Urinary bladder (tissue), 4 donors: ENCODE results near the gene CRTC3. TPM values are rescaled to one million over a fixed set of nuclear protein-coding genes. Genes with fewer than 3 reads are reported as not detected.

Source experiments
- DNase-seq: peaks from one replicate; pipeline ENCODE4 v3.0.0-alpha.2; 2015; ENCODE audit errors: extremely low spot score
- H3K27ac ChIP-seq: one replicate; pipeline ENCODE4 v1.5.1; 2013; ENCODE audit warnings: low read depth, mild to moderate bottlenecking, moderate library complexity
- H3K36me3 ChIP-seq: one replicate; pipeline ENCODE4 v1.6.1; 2013; ENCODE audit warnings: mild to moderate bottlenecking, moderate library complexity; ENCODE audit not compliant: insufficient read depth
- H3K4me1 ChIP-seq: one replicate; pipeline ENCODE4 v1.6.1; 2013; ENCODE audit warnings: mild to moderate bottlenecking, moderate library complexity; ENCODE audit not compliant: insufficient read depth
- H3K4me3 ChIP-seq: one replicate; pipeline ENCODE4 v1.5.1; 2013; ENCODE audit warnings: low read depth, low read length
- WGBS: extraction: QIAGEN DNeasy Blood & Tissue Kit; methylation state at CpG from one replicate; pipeline ENCODE4 v1.1.7; 2013; 5-methylcytosine and 5-hydroxymethylcytosine counted together
- polyA plus RNA-seq: library from polyadenylated mRNA; stranded (reverse); fragments of 200-250 nt; gene quantifications from one replicate; pipeline ENCODE4 v1.2.3, GENCODE V29; 2013
- total RNA-seq: library from RNA; depleted of rRNA; stranded (reverse); fragments of >200 nt; gene quantifications from one replicate; pipeline ENCODE4 v1.2.3, GENCODE V29; 2014
- donor health status: healthy with polysubstance abuse.
- donor health status: healthy.

Gene CRTC3
- total and polyA plus RNA-seq, 2 donors: 41.3 to 41.9 TPM

- H3K36me3 ChIP-seq: no peaks in the 10 kb centered on the region
- WGBS: 64% methylated on average over 2 of the region's 2 CpGs
- no peak overlapping the region for H3K4me3 ChIP-seq
- H3K4me1 ChIP-seq: peaks cover 2% of the 10 kb centered on the region
- no peak overlapping the region for H3K27ac ChIP-seq
- DNase-seq: no peak
Observed at GRCh38 chr15:90597577-90597976, 67.9 kb downstream of the CRTC3 start.

- Histone ChIP-seq H3K4me3 (no peak overlapping the region), H3K36me3 (no peaks in the 10 kb centered on the region), H3K4me1 (peaks cover 2% of the 10 kb centered on the region), H3K27ac (no peak overlapping the region)
- 64% methylated on average over 7 of the region's 7 CpGs for WGBS
- DNase-seq: no peak
Observed at GRCh38 chr15:90598031-90598577, 68.4 kb downstream of the CRTC3 start.

GRCh38 chr15:90598679-90599078, 69.0 kb downstream of the CRTC3 start:
- no peak overlapping the region for H3K4me3 ChIP-seq
- no peak overlapping the region for H3K27ac ChIP-seq
- H3K4me1 ChIP-seq: peaks cover 2% of the 10 kb centered on the region
- no peaks in the 10 kb centered on the region for H3K36me3 ChIP-seq
- WGBS: 88% methylated on average over 10 of the region's 10 CpGs
- no peak for DNase-seq

- Histone ChIP-seq H3K36me3 (no peaks in the 10 kb centered on the region), H3K27ac (no peak overlapping the region), H3K4me1 (peaks cover 2% of the 10 kb centered on the region), H3K4me3 (no peak overlapping the region)
- no peak for DNase-seq
- 57% methylated on average over 4 of the region's 4 CpGs for WGBS
Observed at GRCh38 chr15:90599116-90599515, 69.4 kb downstream of the CRTC3 start.

- Histone ChIP-seq H3K4me1 (peaks cover 2% of the 10 kb centered on the region), H3K4me3 (no peak overlapping the region)
Observed at GRCh38 chr15:90599644-90600043, 69.9 kb downstream of the CRTC3 start.

GRCh38 chr15:90600954-90601353, 71.2 kb downstream of the CRTC3 start:
- Histone ChIP-seq H3K27ac (no peak overlapping the region), H3K4me3 (no peak overlapping the region), H3K36me3 (no peaks in the 10 kb centered on the region), H3K4me1 (peaks cover 2% of the 10 kb centered on the region)
- WGBS: 94% methylated on average over 7 of the region's 7 CpGs
- DNase-seq: no peak

More at GRCh38 chr15:90599644-90600043, 69.9 kb downstream of the CRTC3 start:
- H3K36me3 ChIP-seq: no peaks in the 10 kb centered on the region
- no peak overlapping the region for H3K27ac ChIP-seq
- 74% methylated on average over 6 of the region's 6 CpGs for WGBS
- no peak for DNase-seq

GRCh38 chr15:90603893-90604292, 74.2 kb downstream of the CRTC3 start:
- no peaks in the 10 kb centered on the region for H3K36me3 ChIP-seq

GRCh38 chr15:90606641-90607040, 76.9 kb downstream of the CRTC3 start:
- no peaks in the 10 kb centered on the region for H3K36me3 ChIP-seq
- no peaks in the 10 kb centered on the region for H3K4me1 ChIP-seq

More at GRCh38 chr15:90603893-90604292, 74.2 kb downstream of the CRTC3 start:
- Histone ChIP-seq H3K27ac (no peak overlapping the region), H3K4me1 (peaks cover 2% of the 10 kb centered on the region), H3K4me3 (no peak overlapping the region)
- WGBS: 91% methylated on average over 4 of the region's 4 CpGs
- DNase-seq: no peak

GRCh38 chr15:90607361-90607760, 77.6 kb downstream of the CRTC3 start:
- Histone ChIP-seq H3K36me3 (no peaks in the 10 kb centered on the region), H3K4me1 (no peaks in the 10 kb centered on the region), H3K4me3 (no peak overlapping the region), H3K27ac (no peak overlapping the region)
- WGBS: 67% methylated on average over 9 of the region's 9 CpGs
- no peak for DNase-seq

More at GRCh38 chr15:90606641-90607040, 76.9 kb downstream of the CRTC3 start:
- Histone ChIP-seq H3K27ac (no peak overlapping the region), H3K4me3 (no peak overlapping the region)
- no peak for DNase-seq
- 98% methylated on average over 7 of the region's 7 CpGs for WGBS

- no peaks in the 10 kb centered on the region for H3K4me1 ChIP-seq
- no peak for DNase-seq
- no peak overlapping the region for H3K27ac ChIP-seq
- H3K36me3 ChIP-seq: no peaks in the 10 kb centered on the region
- WGBS: 22% methylated on average over 5 of the region's 5 CpGs
- H3K4me3 ChIP-seq: no peak overlapping the region
Observed at GRCh38 chr15:90609242-90610180, 79.8 kb downstream of the CRTC3 start.

- 21% methylated on average over 2 of the region's 2 CpGs for WGBS
- Histone ChIP-seq H3K4me1 (no peaks in the 10 kb centered on the region), H3K4me3 (no peak overlapping the region), H3K27ac (no peak overlapping the region), H3K36me3 (no peaks in the 10 kb centered on the region)
- no peak for DNase-seq
Observed at GRCh38 chr15:90610190-90610589, 80.5 kb downstream of the CRTC3 start.

GRCh38 chr15:90611157-90611556, 81.4 kb downstream of the CRTC3 start:
- Histone ChIP-seq H3K36me3 (no peaks in the 10 kb centered on the region), H3K27ac (no peak overlapping the region), H3K4me3 (no peak overlapping the region), H3K4me1 (no peaks in the 10 kb centered on the region)
- DNase-seq: no peak
- WGBS: 72% methylated on average over 4 of the region's 4 CpGs

- H3K4me3 ChIP-seq: no peak overlapping the region
- DNase-seq: no peak
- H3K27ac ChIP-seq: no peak overlapping the region
- WGBS: 60% methylated on average over 5 of the region's 5 CpGs
- H3K36me3 ChIP-seq: no peaks in the 10 kb centered on the region
- no peaks in the 10 kb centered on the region for H3K4me1 ChIP-seq
Observed at GRCh38 chr15:90617171-90617570, 87.4 kb downstream of the CRTC3 start.

GRCh38 chr15:90617668-90618097, 88.0 kb downstream of the CRTC3 start:
- no peak for DNase-seq
- 56% methylated on average over 7 of the region's 7 CpGs for WGBS
- Histone ChIP-seq H3K4me1 (no peaks in the 10 kb centered on the region), H3K27ac (no peak overlapping the region), H3K4me3 (no peak overlapping the region), H3K36me3 (no peaks in the 10 kb centered on the region)
